ENCODE measurements around the gene VDR. TPM values are rescaled to one million over a fixed set of nuclear protein-coding genes. Genes with fewer than 3 reads are reported as not detected.

The VDR gene
- total RNA-seq, 1 donor from 2014 or later, result 0.26 TPM

GRCh38 chr12:47931187-47931586, 26.4 kb upstream of the VDR start:
- no peak for DNase-seq (ENCODE audit: low read depth, low spot score)

GRCh38 chr12:47930634-47931033, 25.8 kb upstream of the VDR start:
- no peak for DNase-seq (ENCODE audit: low read depth, low spot score)

GRCh38 chr12:47927346-47927745, 22.6 kb upstream of the VDR start:
- no peak for DNase-seq (ENCODE audit: low read depth, low spot score)

GRCh38 chr12:47921907-47922306, 17.1 kb upstream of the VDR start:
- no peak for DNase-seq (ENCODE audit: low read depth, low spot score)

- no peak for DNase-seq (ENCODE audit: low read depth, low spot score)
Measured at GRCh38 chr12:47920913-47921312, 16.1 kb upstream of the VDR start.

- DNase-seq (ENCODE audit: low read depth, low spot score), result no peak
Measured at GRCh38 chr12:47913081-47913480, 8.3 kb upstream of the VDR start.

- no peak for DNase-seq (ENCODE audit: low read depth, low spot score)
Measured at GRCh38 chr12:47912556-47912955, 7.8 kb upstream of the VDR start.

- no peak for DNase-seq (ENCODE audit: low read depth, low spot score)
Measured at GRCh38 chr12:47910981-47911380, 6.2 kb upstream of the VDR start.

- DNase-seq (ENCODE audit: low read depth, low spot score), result no peak
Measured at GRCh38 chr12:47910486-47910885, 5.7 kb upstream of the VDR start.

GRCh38 chr12:47909839-47910465, 5.2 kb upstream of the VDR start:
- DNase-seq (ENCODE audit: low read depth, low spot score), result no peak

GRCh38 chr12:47908738-47909137, 3.9 kb upstream of the VDR start:
- no peak for DNase-seq (ENCODE audit: low read depth, low spot score)

- DNase-seq (ENCODE audit: low read depth, low spot score), result no peak
Measured at GRCh38 chr12:47907851-47908454, 3.2 kb upstream of the VDR start.

GRCh38 chr12:47903927-47904712, 674 bp downstream of the VDR start:
- no peak for DNase-seq (ENCODE audit: low read depth, low spot score)

- no peak for DNase-seq (ENCODE audit: low read depth, low spot score)
Measured at GRCh38 chr12:47903151-47903611, 1.6 kb downstream of the VDR start.

- DNase-seq (ENCODE audit: low read depth, low spot score), result no peak
Measured at GRCh38 chr12:47902131-47902639, 2.6 kb downstream of the VDR start.

GRCh38 chr12:47901718-47902093, 3.1 kb downstream of the VDR start:
- no peak for DNase-seq (ENCODE audit: low read depth, low spot score)

- DNase-seq (ENCODE audit: low read depth, low spot score), result no peak
Measured at GRCh38 chr12:47901063-47901717, 3.6 kb downstream of the VDR start.

GRCh38 chr12:47900131-47901062, 4.4 kb downstream of the VDR start:
- DNase-seq (ENCODE audit: low read depth, low spot score), result no peak

GRCh38 chr12:47899466-47899865, 5.3 kb downstream of the VDR start:
- no peak for DNase-seq (ENCODE audit: low read depth, low spot score)

GRCh38 chr12:47896633-47897032, 8.2 kb downstream of the VDR start:
- no peak for DNase-seq (ENCODE audit: low read depth, low spot score)

GRCh38 chr12:47896022-47896421, 8.8 kb downstream of the VDR start:
- DNase-seq (ENCODE audit: low read depth, low spot score), result no peak

Measured in pulmonary artery endothelial cell (primary cell).